ENCODE measurements around the gene KCNH5.

GRCh38 chr14:62980693-62981092, 64.6 kb downstream of the KCNH5 start:
- TF ChIP-seq CTCF (IDR thresholded peaks at IDR 0.05; ENCODE audit: low read depth, low read length) (no peak), POLR2A (IDR thresholded peaks at IDR 0.05; ENCODE audit: extremely low read depth, insufficient read length) (no peak)
